HL-60 (cell line): ENCODE data around the gene NPB.

ENCODE experiments used
- DNase-seq, 2 experiments: peaks; one replicate each; pipeline ENCODE4 v3.0.0-alpha.2; 2010 to 2020; ENCODE audit warnings: low read depth in 1 of 2, low spot score in 1 of 2
- H3K27ac ChIP-seq: fragments of 250-450 bp; sonication (Bioruptor Pico); replicated peaks from 2 replicates; pipeline ENCODE4 v1.5.1; 2020; ENCODE audit warnings: mild to moderate bottlenecking, moderate library complexity
- H3K27me3 ChIP-seq: fragments of 250-450 bp; sonication (Bioruptor Pico); 2 replicates; pipeline ENCODE4 v1.5.1; 2021; ENCODE audit warnings: mild to moderate bottlenecking, moderate library complexity; ENCODE audit not compliant: insufficient read depth, poor library complexity, severe bottlenecking
- H3K4me3 ChIP-seq: replicated peaks from 2 replicates; pipeline ENCODE4 v1.5.1; 2011; ENCODE audit warnings: mild to moderate bottlenecking, control low read depth, low read length; ENCODE audit not compliant: insufficient read depth
- CTCF ChIP-seq: IDR thresholded peaks from one replicate; pipeline ENCODE4 v1.5.1; 2011; ENCODE audit warnings: low read length, control low read depth, inconsistent platforms; ENCODE audit not compliant: insufficient read depth
- GABPA ChIP-seq: IDR thresholded peaks from 2 replicates; pipeline ENCODE4 v1.6.1; 2012; ENCODE audit warnings: low read depth
- POLR2AphosphoS5 ChIP-seq: IDR thresholded peaks from 2 replicates; pipeline ENCODE4 v1.6.1; 2012; ENCODE audit warnings: low read depth
- REST ChIP-seq: IDR thresholded peaks from 2 replicates; pipeline ENCODE4 v1.6.1; 2012; ENCODE audit warnings: low read depth; ENCODE audit not compliant: insufficient replicate concordance
- SPI1 ChIP-seq: IDR thresholded peaks from 2 replicates; pipeline ENCODE4 v1.6.1; 2012; ENCODE audit warnings: low read depth, mild to moderate bottlenecking, borderline replicate concordance

Gene NPB

GRCh38 chr17:81913394-81914102 is 11.5 kb downstream of the NPB start:
- no peak overlapping the region for H3K27ac ChIP-seq
- TF ChIP-seq GABPA: no peak
- TF ChIP-seq POLR2AphosphoS5: no peak; the same call in 1 of the 2 replicates
- no peak for TF ChIP-seq CTCF
- H3K4me3 ChIP-seq: no peak overlapping the region
- no peaks in the 10 kb centered on the region for H3K27me3 ChIP-seq
- DNase-seq: no peak

- H3K27me3 ChIP-seq: no peaks in the 10 kb centered on the region
- no peak for DNase-seq
- no peak for TF ChIP-seq GABPA
- TF ChIP-seq REST: no peak
- no peak for TF ChIP-seq SPI1
- no peak overlapping the region for H3K27ac ChIP-seq
- no peak overlapping the region for H3K4me3 ChIP-seq
These were observed 12.2 kb downstream of the NPB start for GRCh38 chr17:81914103-81914850.

- Histone ChIP-seq H3K27ac (no peak overlapping the region; the same call in 1 of the 2 replicates), H3K4me3 (no peak overlapping the region)
These were observed 13.3 kb downstream of the NPB start for GRCh38 chr17:81915331-81915730.

More at GRCh38 chr17:81915331-81915730, 13.3 kb downstream of the NPB start:
- no peak for TF ChIP-seq GABPA
- TF ChIP-seq SPI1: no peak
- no peak for TF ChIP-seq POLR2AphosphoS5
- TF ChIP-seq CTCF: no peak
- TF ChIP-seq REST: no peak
- H3K27me3 ChIP-seq: no peaks in the 10 kb centered on the region
- DNase-seq: no peak
